NCI-H1417 treated with DMSO at 0.1 percent for 48 hours (cell line): Measurements from ENCODE around the gene PLCB4.

Experiments used
- DNase-seq: peaks from one replicate; lab custom pipeline; 2025; lab: John Stamatoyannopoulos, UW

The PLCB4 gene

GRCh38 chr20:9179193-9179802 is 110.4 kb downstream of the PLCB4 start:
- DNase-seq: no peak

- no peak for DNase-seq
These were observed 111.0 kb downstream of the PLCB4 start for GRCh38 chr20:9179867-9180266.

DNA sequence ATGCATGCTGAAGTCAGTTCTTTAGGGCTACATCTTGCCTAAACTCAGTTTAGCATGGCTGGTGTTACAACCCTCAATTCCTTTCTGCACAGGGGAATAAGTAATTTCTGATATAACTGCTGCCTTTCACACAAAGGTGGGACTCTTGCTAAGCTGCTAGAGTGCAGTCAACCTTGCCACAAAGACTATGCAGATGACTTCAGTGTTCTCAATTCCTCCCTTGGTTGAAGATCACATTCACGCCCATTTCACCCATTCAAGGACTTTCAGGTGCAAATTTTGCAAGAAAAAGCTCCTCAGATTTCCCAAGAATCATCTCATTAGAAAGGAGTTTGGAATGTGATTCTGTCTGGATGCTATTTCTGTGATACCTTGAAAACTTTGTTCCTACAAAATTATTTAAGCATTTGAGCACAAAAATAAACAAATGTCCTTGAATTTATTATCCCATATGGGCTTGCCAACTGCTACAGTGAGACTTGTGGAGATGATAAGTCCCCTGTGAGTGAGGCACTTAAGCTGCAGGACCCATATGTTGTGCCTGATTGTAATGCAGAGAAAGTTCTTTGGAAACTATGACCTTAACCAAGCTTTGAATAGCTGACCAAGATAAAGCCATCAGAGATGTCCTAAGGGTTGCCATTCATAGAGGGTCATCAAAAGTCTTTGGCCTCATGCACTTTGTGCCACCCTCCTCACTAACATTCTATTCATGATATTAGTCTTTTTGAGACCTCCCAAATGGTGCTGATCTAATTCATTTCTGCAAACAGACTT is 111.8 kb downstream of the PLCB4 start:
- DNase-seq: no peak

DNA sequence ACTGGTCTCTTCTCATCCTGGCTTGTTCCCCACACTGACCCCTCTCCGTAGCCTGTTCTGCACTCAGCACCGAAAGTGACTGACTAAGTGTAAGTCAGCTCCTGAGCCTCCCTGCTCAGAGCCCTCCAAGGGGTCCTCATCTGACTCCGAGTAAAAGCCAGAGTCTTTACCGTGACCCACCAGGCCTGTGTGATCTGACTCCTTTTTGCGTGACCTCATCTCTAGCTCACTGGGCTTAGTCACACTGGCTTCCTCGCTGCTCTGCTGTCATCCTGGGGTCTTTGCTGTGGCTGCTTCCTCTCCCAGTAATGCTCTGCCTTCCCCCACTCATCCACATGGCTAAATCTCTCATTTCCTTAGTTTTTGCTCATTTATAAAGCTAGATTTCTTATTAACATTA is 116.6 kb downstream of the PLCB4 start:
- DNase-seq: no peak

- no peak for DNase-seq
These were observed 117.5 kb downstream of the PLCB4 start for GRCh38 chr20:9186396-9186795.

DNA sequence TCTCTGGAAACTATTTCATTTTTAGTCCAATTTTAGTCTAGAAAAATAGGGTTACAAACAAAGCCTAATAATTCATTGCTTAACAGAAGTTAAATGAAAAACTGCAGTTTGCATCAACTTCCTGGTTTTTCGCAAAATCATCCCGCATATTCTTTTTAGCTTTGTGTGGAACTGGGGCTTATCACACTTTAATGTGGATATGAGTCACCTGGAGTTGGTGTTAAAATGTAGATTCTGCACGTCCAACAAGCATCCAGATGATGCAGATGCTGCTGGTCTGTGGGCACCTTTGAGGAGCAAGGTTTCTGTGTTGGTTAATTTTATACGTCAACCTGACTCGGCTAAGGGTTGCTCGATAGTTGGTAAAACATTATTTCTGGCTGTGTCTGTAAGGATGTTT is 126.1 kb downstream of the PLCB4 start:
- no peak for DNase-seq

GRCh38 chr20:9196110-9196509 is 127.2 kb downstream of the PLCB4 start:
- DNase-seq: no peak

DNA sequence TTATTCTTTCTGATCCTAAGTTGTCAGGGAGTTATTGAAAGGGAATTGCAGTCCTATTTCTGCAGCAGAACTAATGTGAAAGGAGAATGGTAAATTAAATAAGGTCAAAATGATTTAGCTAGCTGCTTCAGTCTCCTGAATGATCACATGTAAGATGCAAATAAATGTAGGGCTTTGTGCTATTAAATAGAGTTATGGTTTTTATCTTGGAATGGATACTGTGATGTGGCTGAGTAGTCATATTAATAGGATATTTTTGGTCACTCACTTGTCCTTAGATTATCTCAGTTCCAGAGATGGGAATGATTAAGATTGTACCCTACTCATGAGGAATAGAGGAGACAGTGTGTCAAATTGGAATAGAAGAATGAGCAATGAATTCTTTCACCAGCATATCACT is 129.6 kb downstream of the PLCB4 start:
- no peak for DNase-seq

DNA sequence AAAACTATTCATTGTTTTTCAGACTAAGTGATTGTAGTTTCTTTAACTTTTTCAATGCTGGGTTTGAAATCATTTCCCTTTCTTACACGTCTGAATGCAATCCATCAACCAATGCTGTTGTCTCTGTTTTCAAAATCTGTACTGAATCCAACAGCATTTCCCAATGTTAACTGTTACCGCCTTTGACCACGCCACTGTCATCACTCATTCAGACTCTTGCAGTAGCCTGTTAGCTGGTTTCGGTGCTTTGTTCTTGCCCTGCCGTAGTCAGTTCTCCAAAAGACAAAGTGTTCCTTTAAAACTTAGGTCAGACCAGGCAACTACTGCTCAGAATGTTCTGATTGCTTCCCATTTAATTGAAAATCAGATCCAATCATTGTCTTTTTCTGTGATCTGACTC is 131.3 kb downstream of the PLCB4 start:
- DNase-seq: no peak

DNA sequence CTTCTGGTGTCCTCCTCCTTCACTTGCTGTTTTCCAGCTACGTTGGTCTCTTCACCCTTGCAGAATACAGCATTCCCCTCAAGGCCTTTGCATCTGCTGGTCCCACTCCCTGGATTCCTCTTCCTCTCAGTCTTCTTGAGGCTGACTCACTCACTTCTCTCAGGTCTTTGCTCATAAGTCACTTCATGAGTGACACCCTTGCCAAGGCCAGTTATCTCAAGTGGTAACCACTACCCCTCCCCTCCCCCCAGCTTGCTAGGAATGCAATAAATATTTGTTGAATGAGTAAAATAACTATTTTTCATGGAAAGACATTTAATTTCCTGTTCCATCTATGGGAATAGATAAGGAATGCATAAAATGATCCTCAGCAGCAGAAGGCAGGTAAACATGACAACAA is 131.7 kb downstream of the PLCB4 start:
- no peak for DNase-seq

- DNase-seq: no peak
These were observed 133.7 kb downstream of the PLCB4 start for GRCh38 chr20:9202420-9203080.

- no peak for DNase-seq
These were observed 134.2 kb downstream of the PLCB4 start for GRCh38 chr20:9203081-9203447.

DNA sequence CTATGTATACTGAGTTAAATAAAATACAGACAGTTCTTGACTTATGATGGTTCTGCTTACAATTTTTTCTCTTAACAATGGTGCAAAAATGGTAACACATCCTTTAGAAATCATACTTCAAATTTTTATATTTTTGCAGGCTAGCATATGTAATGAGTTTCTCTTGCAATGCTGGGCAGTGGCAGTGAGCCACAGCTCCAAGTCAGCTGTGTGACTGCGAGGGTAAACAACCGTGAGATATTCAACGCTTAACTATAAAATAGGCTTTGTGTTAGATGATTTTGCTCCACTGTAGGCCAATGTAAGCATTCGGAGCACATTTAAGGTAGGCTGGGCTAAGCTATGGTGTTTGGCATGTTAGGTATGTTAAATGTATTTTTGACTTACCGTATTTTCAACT is 136.1 kb downstream of the PLCB4 start:
- DNase-seq: no peak

- no peak for DNase-seq
These were observed 137.6 kb downstream of the PLCB4 start for GRCh38 chr20:9206486-9206885.

GRCh38 chr20:9207253-9207652 is 138.4 kb downstream of the PLCB4 start:
- no peak for DNase-seq

DNA sequence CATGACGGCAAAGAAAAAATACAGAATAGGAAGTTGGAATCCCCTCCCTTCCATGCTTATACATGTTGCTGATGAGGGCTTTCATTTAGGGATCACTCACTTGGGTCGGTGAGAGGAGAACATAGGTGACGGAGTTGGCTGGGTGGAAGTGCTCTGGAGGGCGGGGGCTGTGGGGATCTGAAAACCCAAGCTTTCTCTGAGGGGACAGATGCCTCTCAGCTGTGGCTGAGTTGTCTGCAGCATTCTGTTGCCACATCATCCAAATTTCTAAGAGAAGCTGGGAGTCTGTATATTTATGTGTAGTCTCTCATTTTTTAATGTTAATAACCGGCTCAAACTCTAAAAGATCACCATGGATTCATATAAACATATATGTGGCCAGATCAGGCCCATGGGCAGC is 141.5 kb downstream of the PLCB4 start:
- DNase-seq: no peak

DNA sequence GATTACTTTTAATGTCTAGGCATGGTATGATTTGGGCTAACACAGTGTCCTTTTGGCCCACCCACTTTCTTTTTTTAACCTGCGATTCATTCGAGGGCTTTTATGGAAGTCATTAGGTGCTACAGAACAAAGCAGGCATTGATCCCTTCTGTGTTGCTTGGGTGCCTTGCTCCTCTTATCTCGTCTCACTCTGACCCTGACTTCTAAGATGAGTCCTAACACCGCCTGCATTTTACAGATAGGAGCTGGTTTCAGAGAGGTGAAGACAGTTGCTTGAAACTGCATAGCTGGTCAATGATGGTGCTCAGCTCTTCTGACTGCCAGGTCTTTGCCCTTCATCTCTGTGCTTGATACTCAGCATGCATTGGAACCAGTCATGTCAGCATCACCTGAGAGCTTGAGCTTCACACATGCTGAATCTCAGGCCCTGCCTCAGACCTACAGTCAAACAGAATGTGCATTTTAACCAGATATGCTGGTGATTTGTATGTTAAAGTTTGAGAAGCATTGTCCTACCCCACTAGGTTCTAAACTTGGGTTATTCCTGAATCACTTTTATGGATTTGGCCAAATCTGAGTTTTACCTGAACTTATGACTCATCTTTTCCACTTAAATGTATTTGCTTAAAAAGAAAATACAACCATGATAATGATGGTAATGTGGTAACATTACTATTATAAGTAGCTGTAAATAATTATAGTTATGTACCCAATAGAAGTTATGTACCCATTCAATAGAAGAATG is 142.3 kb downstream of the PLCB4 start:
- DNase-seq: no peak

DNA sequence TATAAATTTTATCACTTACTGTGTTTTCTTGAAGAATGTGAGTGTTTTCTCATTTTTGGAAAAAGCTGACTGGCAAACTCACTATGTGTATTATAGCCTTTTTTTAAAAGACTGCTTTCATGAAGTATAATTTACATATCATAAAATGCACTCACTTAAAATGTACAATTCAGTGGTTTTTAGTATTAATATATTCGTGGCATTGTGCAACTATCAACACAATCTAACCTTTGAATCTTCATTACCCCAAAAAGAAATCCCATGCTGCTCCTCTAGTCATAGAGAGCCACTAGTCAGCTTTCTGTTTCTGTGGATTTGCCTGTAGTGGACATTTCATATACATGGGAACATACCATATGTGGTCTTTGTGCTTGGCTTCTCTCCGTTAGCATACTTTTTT is 143.8 kb downstream of the PLCB4 start:
- no peak for DNase-seq

- DNase-seq: no peak
These were observed 145.8 kb downstream of the PLCB4 start for GRCh38 chr20:9214685-9215084.

- DNase-seq: no peak
These were observed 146.7 kb downstream of the PLCB4 start for GRCh38 chr20:9215539-9215938.

- DNase-seq: no peak
These were observed 149.7 kb downstream of the PLCB4 start for GRCh38 chr20:9218531-9218961.

GRCh38 chr20:9220874-9221547 is 152.1 kb downstream of the PLCB4 start:
- no peak for DNase-seq
